Activated CD4-positive, alpha-beta T cell treated with anti-CD3 and anti-CD28 coated beads for 36 hours (primary cell): ENCODE measurements around the gene NAV3. TPM values are rescaled to one million over a fixed set of nuclear protein-coding genes. Genes with fewer than 3 reads are reported as not detected.

Source experiments
- ATAC-seq: fragments of 200-7000 bp; cut with Tn5 transposase; one replicate; pipeline ENCODE4 v1.10.0; 2021; ENCODE audit warnings: mild to moderate bottlenecking, moderate library complexity
- CTCF ChIA-PET: fragments of 350-600 bp; sonication (Branson Sonifier 250); formaldehyde crosslinking; loops from one replicate; lab custom pipeline; 2021; ENCODE audit warnings: antibody characterized with exemption; lab: Charles Lee
- POLR2A ChIA-PET: fragments of 350-600 bp; sonication (Branson Sonifier 250); formaldehyde crosslinking; loops from one replicate; lab custom pipeline; 2021; ENCODE audit warnings: antibody characterized with exemption, inconsistent platforms; lab: Charles Lee
- DNase-seq: peaks from one replicate; pipeline ENCODE4 v3.0.0-alpha.2; 2020
- H3K27ac Mint-ChIP-seq: one replicate; pipeline ENCODE4 v1.8.0; 2021; ENCODE audit warnings: mixed read lengths
- H3K27me3 Mint-ChIP-seq: one replicate; pipeline ENCODE4 v1.8.0; 2021; ENCODE audit warnings: mixed read lengths
- H3K36me3 Mint-ChIP-seq: one replicate; pipeline ENCODE4 v1.8.0; 2021; ENCODE audit warnings: low read depth, mixed read lengths
- H3K4me1 Mint-ChIP-seq: one replicate; pipeline ENCODE4 v1.8.0; 2021; ENCODE audit warnings: mixed read lengths
- H3K4me3 Mint-ChIP-seq: one replicate; pipeline ENCODE4 v1.8.0; 2021; ENCODE audit warnings: mild to moderate bottlenecking, moderate library complexity, mixed read lengths
- H3K9me3 Mint-ChIP-seq: one replicate; pipeline ENCODE4 v1.8.0; 2021; ENCODE audit warnings: low read depth, mixed read lengths
- intact Hi-C, 2 experiments: fragments of 100-400 bp; cut with DNase I in 1 of 2; cut with micrococcal nuclease in 1 of 2; formaldehyde crosslinking; loops; one replicate each; pipeline versions ENCODE4 v1.14.2 to v1.15.1; 2022 to 2024; cut with DNase I, micrococcal nuclease
- total RNA-seq, 2 experiments: library from RNA; stranded (reverse); gene quantifications; one replicate each; pipeline ENCODE4 v1.2.3, GENCODE V29; 2021

The NAV3 gene
- total RNA-seq, 2 experiments from 2014 or later, result not detected

DNA sequence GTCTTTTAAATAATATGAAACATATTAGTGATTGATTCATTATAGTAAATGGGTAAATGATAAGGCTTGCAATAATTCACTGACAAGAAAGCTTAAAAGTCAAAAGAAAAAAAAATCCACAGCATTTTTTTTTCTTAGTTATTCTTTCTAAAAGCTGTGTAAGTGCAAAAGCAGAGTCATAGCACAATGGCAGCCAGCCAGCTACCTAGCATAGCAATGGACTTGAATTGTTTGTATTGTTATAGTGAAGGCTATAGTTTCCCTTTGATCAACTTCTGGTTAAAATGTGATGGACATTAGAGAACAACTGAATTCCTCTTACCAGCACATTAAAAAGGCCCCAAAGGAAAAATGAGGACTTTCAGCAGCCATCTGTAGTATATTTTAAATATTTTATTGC, 232.1 kb downstream of the NAV3 start:
- ATAC-seq, result no peak
- no peak for DNase-seq
- no peak overlapping the region for H3K4me3 Mint-ChIP-seq
- ChIA-PET POLR2A (no interaction called here), CTCF (no interaction called here)
- intact Hi-C loops, result no loop called here
- H3K4me1 Mint-ChIP-seq, result no peaks in the 10 kb centered on the region
- no peaks in the 10 kb centered on the region for H3K9me3 Mint-ChIP-seq
- no peaks in the 10 kb centered on the region for H3K27me3 Mint-ChIP-seq
- H3K36me3 Mint-ChIP-seq, result no peaks in the 10 kb centered on the region
- H3K27ac Mint-ChIP-seq, result no peak overlapping the region

DNA sequence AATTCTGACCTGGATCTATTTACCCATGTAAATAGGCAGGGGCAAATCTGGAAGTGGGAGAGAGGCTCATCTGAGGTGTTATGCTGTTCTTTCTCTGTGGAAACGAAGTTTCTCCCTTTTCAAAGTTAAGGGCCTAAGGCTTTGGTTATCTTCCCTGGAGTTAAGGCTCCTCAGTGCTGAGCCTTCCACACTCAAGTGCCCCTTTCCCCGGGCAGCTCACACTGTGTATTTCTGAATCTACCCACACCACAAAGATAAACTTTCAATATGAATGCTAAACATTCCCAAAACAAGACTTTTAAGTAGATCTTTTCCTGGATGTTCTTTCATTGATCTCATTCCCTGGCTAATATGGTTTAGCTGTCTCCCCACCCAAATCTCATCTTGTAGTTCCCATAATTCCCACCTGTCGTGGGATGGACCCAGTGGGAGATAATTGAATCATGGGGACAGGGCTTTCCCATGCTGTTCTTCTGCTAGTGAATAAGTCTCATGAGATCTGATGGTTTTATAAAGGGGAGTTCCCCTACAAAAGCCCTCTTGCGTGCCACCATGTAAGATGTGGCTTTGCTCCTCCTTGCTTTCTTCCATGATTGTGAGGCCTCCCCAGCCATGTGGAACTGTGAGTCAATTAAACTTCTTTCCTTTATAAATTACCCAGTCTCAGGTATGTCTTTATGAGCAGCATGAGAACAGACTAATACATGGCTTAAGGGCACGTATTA, 251.1 kb downstream of the NAV3 start:
- Mint-ChIP-seq H3K4me1 (no peaks in the 10 kb centered on the region), H3K27ac (no peak overlapping the region), H3K27me3 (no peaks in the 10 kb centered on the region), H3K9me3 (peaks cover 4% of the 10 kb centered on the region), H3K36me3 (no peaks in the 10 kb centered on the region), H3K4me3 (no peak overlapping the region)
- intact Hi-C loops, result no loop called here
- CTCF ChIA-PET, result no interaction called here
- POLR2A ChIA-PET, result no interaction called here
- ATAC-seq (no peak), DNase-seq (no peak)

DNA sequence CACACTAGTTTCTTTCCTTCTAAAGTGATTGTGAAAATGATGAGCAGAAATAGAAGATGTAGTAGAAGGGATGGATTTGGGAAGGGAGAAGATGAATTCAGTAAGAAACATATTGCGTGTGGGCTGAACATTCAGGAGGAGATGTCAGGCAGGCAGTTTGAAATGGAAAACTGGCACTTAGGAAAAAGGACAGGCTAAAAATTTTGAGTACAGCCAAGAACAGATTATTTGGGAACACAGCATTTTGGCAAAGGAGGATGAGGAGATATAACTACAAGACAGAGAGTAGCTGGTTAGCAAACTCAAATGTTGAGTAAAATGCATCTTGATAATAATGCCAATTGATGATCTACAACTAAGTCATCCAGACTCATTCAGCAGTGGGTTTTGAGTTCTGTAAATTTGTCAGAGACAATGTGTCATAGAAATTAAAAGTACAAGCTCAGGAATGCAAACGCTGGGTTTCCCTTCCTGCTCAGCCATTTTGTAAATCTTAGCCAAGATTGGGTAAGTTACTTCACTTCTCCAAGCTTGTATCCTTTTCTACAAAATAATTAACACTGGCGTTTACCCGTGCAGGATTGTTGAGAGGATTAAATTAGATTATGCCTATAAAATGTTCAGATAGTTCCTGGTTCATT, 255.0 kb downstream of the NAV3 start:
- Mint-ChIP-seq H3K4me1 (no peaks in the 10 kb centered on the region), H3K36me3 (no peaks in the 10 kb centered on the region), H3K27ac (no peak overlapping the region), H3K4me3 (no peak overlapping the region), H3K9me3 (peaks cover 3% of the 10 kb centered on the region), H3K27me3 (no peaks in the 10 kb centered on the region)
- ChIA-PET CTCF (no interaction called here), POLR2A (no interaction called here)
- intact Hi-C loops, result no loop called here
- ATAC-seq (no peak), DNase-seq (no peak)

- Mint-ChIP-seq H3K4me3 (no peak overlapping the region), H3K27me3 (no peaks in the 10 kb centered on the region), H3K9me3 (peaks cover 3% of the 10 kb centered on the region), H3K36me3 (no peaks in the 10 kb centered on the region), H3K4me1 (no peaks in the 10 kb centered on the region), H3K27ac (no peak overlapping the region)
- intact Hi-C loops, result no loop called here
- no peak for ATAC-seq
- ChIA-PET POLR2A (no interaction called here), CTCF (no interaction called here)
- no peak for DNase-seq
Observed at GRCh38 chr12:78086553-78087362, 256.1 kb downstream of the NAV3 start.

DNA sequence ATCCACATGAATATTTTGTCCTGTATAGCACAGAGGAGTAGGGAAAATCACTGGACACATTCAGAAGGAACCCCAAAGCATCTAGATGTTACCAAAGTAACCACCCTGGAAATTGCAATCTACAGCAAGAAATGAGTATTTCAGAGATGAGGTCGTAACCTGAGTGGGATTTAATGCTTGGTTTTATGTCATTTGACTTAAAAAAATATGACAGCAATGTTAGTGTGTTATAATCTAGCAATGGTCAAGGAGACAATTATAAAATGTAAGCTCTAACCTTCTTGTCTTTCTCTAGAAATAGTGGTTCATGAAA, 256.6 kb downstream of the NAV3 start:
- Mint-ChIP-seq H3K9me3 (peaks cover 3% of the 10 kb centered on the region), H3K4me1 (no peaks in the 10 kb centered on the region), H3K27me3 (no peaks in the 10 kb centered on the region), H3K27ac (no peak overlapping the region), H3K36me3 (no peaks in the 10 kb centered on the region), H3K4me3 (no peak overlapping the region)
- ChIA-PET CTCF (no interaction called here), POLR2A (no interaction called here)
- DNase-seq (no peak), ATAC-seq (no peak)
- intact Hi-C loops, result no loop called here

DNA sequence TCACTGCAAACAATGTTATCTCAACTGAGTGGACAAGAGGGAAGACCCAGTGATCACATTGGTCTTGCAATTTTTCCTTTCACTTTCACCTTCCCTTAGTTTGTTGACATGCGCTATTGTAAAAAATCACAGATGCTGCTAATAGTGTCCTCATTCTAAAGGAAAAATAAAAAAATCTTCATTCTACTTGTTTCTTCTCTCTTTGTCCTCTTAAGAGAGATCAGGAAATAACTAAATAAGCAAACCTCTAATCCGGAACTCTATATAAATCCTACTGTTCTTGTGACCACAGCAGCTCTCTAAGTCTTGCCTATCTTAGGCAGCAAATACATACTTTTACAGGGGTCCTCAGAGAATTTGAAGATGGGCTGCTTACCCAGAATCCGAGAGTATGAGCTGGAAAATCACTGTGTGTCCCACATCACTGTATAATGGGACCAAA, 257.7 kb downstream of the NAV3 start:
- peaks cover 6% of the 10 kb centered on the region for H3K9me3 Mint-ChIP-seq
- ChIA-PET POLR2A (no interaction called here), CTCF (no interaction called here)
- ATAC-seq (no peak), DNase-seq (no peak)
- no peaks in the 10 kb centered on the region for H3K4me1 Mint-ChIP-seq
- no peaks in the 10 kb centered on the region for H3K27me3 Mint-ChIP-seq
- no peak overlapping the region for H3K4me3 Mint-ChIP-seq
- intact Hi-C loops, result no loop called here
- H3K27ac Mint-ChIP-seq, result no peak overlapping the region
- H3K36me3 Mint-ChIP-seq, result no peaks in the 10 kb centered on the region

- Mint-ChIP-seq H3K36me3 (no peaks in the 10 kb centered on the region), H3K27ac (no peak overlapping the region), H3K9me3 (peaks cover 7% of the 10 kb centered on the region), H3K4me3 (no peak overlapping the region), H3K4me1 (no peaks in the 10 kb centered on the region), H3K27me3 (no peaks in the 10 kb centered on the region)
- ChIA-PET POLR2A (no interaction called here), CTCF (no interaction called here)
- intact Hi-C loops, result no loop called here
- no peak for ATAC-seq
- DNase-seq, result no peak
Observed at GRCh38 chr12:78090266-78090665, 259.6 kb downstream of the NAV3 start.

DNA sequence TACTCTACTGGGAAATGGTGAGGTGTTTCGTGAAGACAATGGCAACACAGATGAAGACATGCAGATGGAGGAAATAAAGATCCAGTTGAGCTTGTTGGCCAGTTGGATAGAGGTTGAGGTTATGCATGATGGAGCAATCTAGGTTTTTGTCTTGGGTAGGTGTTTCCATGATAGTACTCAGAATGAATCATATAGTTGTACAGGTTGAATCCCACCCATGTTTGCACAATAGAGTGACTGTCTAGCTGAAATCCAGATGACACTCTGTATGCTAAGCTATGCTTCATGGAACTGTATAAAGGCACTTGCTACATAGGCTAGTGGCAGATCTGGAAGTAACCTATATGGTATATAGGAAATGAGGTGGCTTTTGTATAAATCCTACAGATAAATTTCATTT, 264.9 kb downstream of the NAV3 start:
- CTCF ChIA-PET, result no interaction called here
- DNase-seq, result no peak
- ATAC-seq, result no peak
- no peaks in the 10 kb centered on the region for H3K4me1 Mint-ChIP-seq
- peaks cover 6% of the 10 kb centered on the region for H3K9me3 Mint-ChIP-seq
- intact Hi-C loops, result no loop called here
- POLR2A ChIA-PET, result no interaction called here
- H3K36me3 Mint-ChIP-seq, result no peaks in the 10 kb centered on the region
- H3K27me3 Mint-ChIP-seq, result no peaks in the 10 kb centered on the region
- no peak overlapping the region for H3K27ac Mint-ChIP-seq
- H3K4me3 Mint-ChIP-seq, result no peak overlapping the region

DNA sequence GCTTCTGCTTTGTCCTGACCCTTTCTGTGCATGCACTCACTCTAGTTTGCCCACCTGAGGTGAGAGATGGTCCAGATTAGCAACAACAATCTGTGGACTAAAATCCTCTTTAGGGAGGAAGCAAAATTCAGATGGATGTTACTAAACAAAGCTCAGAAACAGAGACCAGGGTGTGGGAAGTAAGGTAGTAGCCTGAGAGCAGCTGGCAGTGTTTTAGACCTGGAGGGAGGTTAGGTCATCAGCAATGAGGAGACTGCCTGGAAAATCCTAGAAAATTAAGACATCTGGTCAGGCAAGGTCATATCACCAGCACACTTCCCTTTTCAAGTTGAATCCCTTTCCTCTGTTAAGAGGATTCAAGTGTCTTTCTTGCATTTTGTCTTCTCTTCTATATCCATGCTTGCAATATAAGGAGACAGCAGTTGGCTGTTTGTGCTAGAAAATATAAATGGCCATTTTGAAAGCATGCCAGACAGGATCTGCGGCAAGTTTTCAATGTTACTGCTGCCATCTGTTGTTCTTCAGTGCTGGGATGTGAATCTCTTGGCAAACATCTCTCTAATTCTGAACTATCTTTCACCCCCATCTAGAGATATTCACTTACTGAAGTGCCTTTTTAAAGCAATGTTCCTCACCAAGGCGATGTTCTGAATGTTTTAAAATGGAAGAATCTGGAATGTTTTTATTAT, 266.4 kb downstream of the NAV3 start:
- intact Hi-C loops, result no loop called here
- H3K9me3 Mint-ChIP-seq, result peaks cover 6% of the 10 kb centered on the region
- H3K4me1 Mint-ChIP-seq, result no peaks in the 10 kb centered on the region
- H3K27ac Mint-ChIP-seq, result no peak overlapping the region
- ChIA-PET POLR2A (no interaction called here), CTCF (no interaction called here)
- DNase-seq, result no peak
- H3K36me3 Mint-ChIP-seq, result no peaks in the 10 kb centered on the region
- H3K27me3 Mint-ChIP-seq, result no peaks in the 10 kb centered on the region
- H3K4me3 Mint-ChIP-seq, result no peak overlapping the region
- ATAC-seq, result no peak

DNA sequence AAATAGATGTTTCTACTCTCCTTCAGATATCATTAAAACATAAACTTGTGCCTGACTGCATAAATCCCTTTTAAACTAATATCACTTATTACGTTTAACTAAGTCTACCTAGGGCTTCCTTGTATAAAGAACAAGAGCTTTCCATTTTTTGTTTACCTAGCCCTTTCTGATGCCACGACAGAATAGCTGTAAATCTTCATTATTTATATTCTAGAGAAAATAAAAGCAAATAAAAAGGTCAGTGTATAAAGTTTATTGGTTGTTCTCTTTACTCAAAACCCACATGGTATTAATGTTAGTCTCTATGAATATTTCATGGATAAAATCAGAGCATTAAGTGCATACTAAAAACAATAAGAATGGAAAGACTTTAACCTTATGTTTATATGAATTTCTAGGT, 269.1 kb downstream of the NAV3 start:
- POLR2A ChIA-PET, result no interaction called here
- intact Hi-C loops, result no loop called here

DNA sequence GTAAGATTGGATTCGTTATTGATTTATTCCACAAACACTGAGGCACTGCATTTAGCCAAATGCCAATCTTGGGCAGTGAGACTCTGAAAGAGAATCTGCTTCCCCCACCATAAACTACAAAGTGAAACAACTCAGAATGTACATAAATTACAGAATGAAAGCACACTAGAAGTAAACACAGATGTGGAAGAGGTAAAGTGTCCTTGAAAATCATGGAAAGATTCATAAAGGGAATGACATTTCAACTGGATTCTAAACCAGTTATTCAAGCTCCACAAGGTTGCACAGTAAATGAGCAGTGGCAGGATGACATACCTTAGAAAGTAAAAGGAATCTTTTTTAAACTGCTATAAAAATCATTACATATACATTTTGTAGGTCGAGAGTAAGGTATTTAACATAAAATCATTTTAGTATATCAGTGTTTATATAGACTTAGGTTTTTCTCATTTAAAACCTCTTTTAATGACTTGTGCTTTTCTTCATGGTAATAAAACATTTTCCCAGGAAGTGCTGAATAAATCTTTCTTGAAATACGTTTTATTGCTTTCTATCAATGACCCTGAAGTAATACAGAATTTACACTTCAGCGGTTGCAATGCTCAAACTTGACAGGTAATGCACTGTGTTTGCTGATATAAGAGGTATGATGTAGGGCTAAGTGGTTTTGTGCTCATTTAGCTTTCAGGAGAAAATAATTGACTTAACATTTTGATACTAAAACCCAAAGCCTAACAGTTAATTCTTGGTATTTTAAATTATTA, 270.6 kb downstream of the NAV3 start:
- Mint-ChIP-seq H3K27ac (no peak overlapping the region), H3K27me3 (no peaks in the 10 kb centered on the region), H3K4me3 (no peak overlapping the region), H3K9me3 (peaks cover 3% of the 10 kb centered on the region), H3K36me3 (no peaks in the 10 kb centered on the region), H3K4me1 (no peaks in the 10 kb centered on the region)
- intact Hi-C loops, result no loop called here
- ChIA-PET POLR2A (no interaction called here), CTCF (no interaction called here)
- DNase-seq (no peak), ATAC-seq (no peak)

More for the DNA sequence above, 269.1 kb downstream of the NAV3 start:
- H3K27ac Mint-ChIP-seq, result no peak overlapping the region
- no peaks in the 10 kb centered on the region for H3K27me3 Mint-ChIP-seq
- H3K4me3 Mint-ChIP-seq, result no peak overlapping the region
- DNase-seq (no peak), ATAC-seq (no peak)
- CTCF ChIA-PET, result no interaction called here
- peaks cover 7% of the 10 kb centered on the region for H3K9me3 Mint-ChIP-seq
- no peaks in the 10 kb centered on the region for H3K4me1 Mint-ChIP-seq
- H3K36me3 Mint-ChIP-seq, result no peaks in the 10 kb centered on the region
